ENCODE measurements around the gene PIGS. TPM values are rescaled to one million over a fixed set of nuclear protein-coding genes. Genes with fewer than 3 reads are reported as not detected.

PIGS gene
- 117 and 163 TPM in 2 replicates for total RNA-seq

GRCh38 chr17:28571361-28572122, at the start of gene PIGS:
Gene PIGS (minus strand): TSS chr17:28571524. CDS start chr17:28571496, 28 bp downstream.

DNA sequence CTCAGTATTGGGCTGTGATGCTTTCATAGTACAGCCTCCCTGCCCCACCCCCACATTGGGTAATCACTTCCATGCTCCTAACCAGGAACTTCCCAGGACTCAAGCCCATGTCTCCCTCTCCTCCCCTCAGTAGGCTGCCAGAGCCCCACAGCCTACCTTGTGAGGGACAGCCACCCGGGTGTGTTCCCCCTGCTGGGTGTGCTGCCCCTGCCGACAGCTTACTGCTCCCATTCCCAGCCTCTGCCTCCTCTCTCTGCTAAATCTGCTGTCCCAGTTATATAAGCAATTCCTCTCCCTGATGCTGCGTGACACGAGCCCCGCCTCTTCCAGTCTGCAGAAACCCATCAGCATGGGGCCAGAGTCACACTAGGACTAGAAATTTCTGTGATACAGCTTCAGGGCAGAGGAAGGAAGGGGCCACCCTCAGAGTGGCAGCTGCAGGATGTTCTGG, 42.6 kb upstream of the PIGS start, which contains the start of gene RSKR:
Gene RSKR, minus strand, starts transcription at position 255 of the 451 bp plus-strand sequence. Its CDS starts 24 bp downstream, at position 231.

DNA sequence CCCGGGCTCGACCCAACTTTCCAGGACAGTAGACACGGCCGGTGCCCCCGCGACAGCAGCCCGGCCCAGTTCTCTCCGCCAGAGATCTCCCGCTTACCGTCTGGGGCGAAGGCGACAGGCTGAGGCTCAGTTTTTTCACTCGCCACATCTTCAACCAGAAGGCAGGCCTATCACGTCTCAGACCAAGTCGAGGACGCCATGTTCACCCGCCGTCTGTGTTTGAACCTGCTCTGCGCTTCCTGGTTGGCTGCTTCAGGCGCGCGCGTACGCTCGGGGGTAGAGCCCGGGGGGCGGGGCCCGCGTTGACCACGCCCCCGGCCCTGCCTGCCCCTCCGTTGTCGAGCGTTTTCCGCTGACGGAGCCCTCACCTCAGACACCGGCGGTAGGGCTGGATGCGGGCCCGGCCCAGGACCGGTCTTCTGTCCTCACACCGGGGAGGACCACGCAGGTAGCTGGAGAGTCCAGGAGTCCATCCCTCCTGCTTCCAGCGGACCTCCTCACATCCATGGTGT, 27.5 kb upstream of the PIGS start, which contains the start of gene SPAG5:
Gene SPAG5, minus strand, starts transcription at position 227 of the 512 bp plus-strand sequence. Its CDS starts 79 bp downstream, at position 148.

GRCh38 chr17:28576758-28577465, 5.6 kb upstream of the PIGS start, which contains the start of gene ALDOC:
Gene ALDOC (minus strand): TSS chr17:28576895. CDS start chr17:28575532, 1,363 bp downstream.

GRCh38 chr17:28552176-28552999, 18.9 kb downstream of the PIGS start, which contains the start of gene UNC119:
Gene UNC119 (minus strand): TSS chr17:28552624. CDS start chr17:28552557, 67 bp downstream.

GRCh38 chr17:28505986-28506665, 65.2 kb downstream of the PIGS start, which contains the start of gene FOXN1:
Gene FOXN1 (plus strand): TSS chr17:28506348. CDS start chr17:28523970, 17,622 bp downstream.

Other genes with a start within 250 kb of the PIGS start
- 44.9 and 56.0 TPM in 2 replicates for gene IFT20, start 236.1 kb downstream of the PIGS start, total RNA-seq
- gene TNFAIP1, start 235.8 kb downstream of the PIGS start, total RNA-seq = 35.6 and 44.3 TPM in 2 replicates
- 81.4 and 95.5 TPM in 2 replicates for gene POLDIP2, start 214.0 kb downstream of the PIGS start, total RNA-seq
- gene SEBOX, start 206.3 kb downstream of the PIGS start, total RNA-seq = not detected in 2 replicates
- gene VTN, start 201.2 kb downstream of the PIGS start, total RNA-seq = 1.7 and 3.4 TPM in 2 replicates
- gene SARM1, start 199.8 kb downstream of the PIGS start, total RNA-seq = 14.2 and 14.9 TPM in 2 replicates
- 11.4 and 16.4 TPM in 2 replicates for gene SLC46A1, start 165.3 kb downstream of the PIGS start, total RNA-seq
- not detected in 2 replicates for gene SLC13A2, start 97.9 kb downstream of the PIGS start, total RNA-seq
- gene FOXN1, start 65.2 kb downstream of the PIGS start, total RNA-seq = not detected in 2 replicates
- 35.9 and 41.8 TPM in 2 replicates for gene UNC119, start 18.9 kb downstream of the PIGS start, total RNA-seq
- gene ALDOC, start 5.4 kb upstream of the PIGS start, total RNA-seq = 230 and 260 TPM in 2 replicates
- 6.0 and 13.3 TPM in 2 replicates for gene SPAG5, start 27.5 kb upstream of the PIGS start, total RNA-seq
- 8.4 and 9.5 TPM in 2 replicates for gene RSKR, start 42.7 kb upstream of the PIGS start, total RNA-seq
- gene BLTP2, start 73.6 kb upstream of the PIGS start, total RNA-seq = 164 and 202 TPM in 2 replicates
- 41.8 and 52.4 TPM in 2 replicates for gene SDF2, start 90.4 kb upstream of the PIGS start, total RNA-seq
- gene SUPT6H, start 90.7 kb upstream of the PIGS start, total RNA-seq = 82.4 and 86.2 TPM in 2 replicates
- gene PROCA1, start 140.4 kb upstream of the PIGS start, total RNA-seq = 0.85 and 1.6 TPM in 2 replicates
- 104 and 121 TPM in 2 replicates for gene RAB34, start 146.3 kb upstream of the PIGS start, total RNA-seq
- gene RPL23A, start 148.5 kb upstream of the PIGS start, total RNA-seq = 502 and 593 TPM in 2 replicates
- gene TLCD1, start 154.7 kb upstream of the PIGS start, total RNA-seq = 3.6 and 6.1 TPM in 2 replicates
- 3.8 and 5.4 TPM in 2 replicates for gene NEK8, start 157.3 kb upstream of the PIGS start, total RNA-seq
- gene TRAF4, start 172.5 kb upstream of the PIGS start, total RNA-seq = 15.6 and 32.4 TPM in 2 replicates

All from smooth muscle cell of the pulmonary artery (primary cell).